ENCODE results near the gene OR12D2.
"Not testable (repeated sequence)": the region's sequence is repeated elsewhere in the genome, so short reads cannot be mapped to it uniquely, and the experiment has no call there.

OR12D2 gene, protein sequence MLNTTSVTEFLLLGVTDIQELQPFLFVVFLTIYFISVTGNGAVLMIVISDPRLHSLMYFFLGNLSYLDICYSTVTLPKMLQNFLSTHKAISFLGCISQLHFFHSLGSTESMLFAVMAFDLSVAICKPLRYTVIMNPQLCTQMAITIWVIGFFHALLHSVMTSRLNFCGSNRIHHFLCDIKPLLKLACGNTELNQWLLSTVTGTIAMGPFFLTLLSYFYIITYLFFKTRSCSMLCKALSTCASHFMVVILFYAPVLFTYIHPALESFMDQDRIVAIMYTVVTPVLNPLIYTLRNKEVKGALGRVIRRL

DNA sequence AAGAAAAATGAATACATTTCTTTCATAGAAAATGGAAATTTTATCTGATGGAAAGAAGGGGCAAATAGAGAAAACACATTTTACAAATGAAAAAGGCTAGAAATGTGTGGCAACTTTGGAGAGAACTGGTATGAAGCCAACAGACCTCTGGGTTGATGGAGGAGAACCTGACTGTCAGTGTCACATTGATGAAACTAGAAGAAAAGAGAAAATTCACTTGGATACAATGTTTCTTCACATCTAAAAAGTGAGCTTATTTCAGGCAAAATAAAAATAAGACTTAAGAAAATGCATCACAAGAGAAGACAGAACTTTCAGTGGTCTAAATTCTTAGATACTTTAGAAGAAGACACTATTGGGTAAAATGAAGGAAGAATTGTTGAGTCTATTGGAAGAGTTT is at the start of gene OR12D2:
TSS of gene OR12D2 (plus strand) at position 301 of the 400 bp plus-strand sequence. CDS start 1,069 bp downstream, outside the sequence.
- no peak for DNase-seq

DNA sequence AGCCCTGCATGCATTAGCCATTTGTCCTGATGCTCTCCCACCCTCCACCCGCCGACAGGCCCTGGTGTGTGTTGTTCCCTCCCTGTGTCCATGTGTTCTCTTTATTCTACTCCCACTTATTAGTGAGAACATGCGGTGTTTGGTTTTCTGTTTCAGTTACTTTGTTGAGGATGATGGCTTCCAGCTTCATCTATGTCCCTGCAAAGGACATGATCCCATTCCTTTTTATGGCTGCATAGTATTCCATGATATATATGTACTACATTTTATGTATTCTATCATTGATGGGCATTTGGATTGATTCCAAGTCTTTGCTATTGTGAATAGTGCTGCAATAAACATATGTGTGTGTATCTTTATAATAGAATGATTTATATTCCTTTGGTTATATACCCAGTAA is 46.1 kb upstream of the OR12D2 start:
- not testable (repeated sequence) for DNase-seq

DNA sequence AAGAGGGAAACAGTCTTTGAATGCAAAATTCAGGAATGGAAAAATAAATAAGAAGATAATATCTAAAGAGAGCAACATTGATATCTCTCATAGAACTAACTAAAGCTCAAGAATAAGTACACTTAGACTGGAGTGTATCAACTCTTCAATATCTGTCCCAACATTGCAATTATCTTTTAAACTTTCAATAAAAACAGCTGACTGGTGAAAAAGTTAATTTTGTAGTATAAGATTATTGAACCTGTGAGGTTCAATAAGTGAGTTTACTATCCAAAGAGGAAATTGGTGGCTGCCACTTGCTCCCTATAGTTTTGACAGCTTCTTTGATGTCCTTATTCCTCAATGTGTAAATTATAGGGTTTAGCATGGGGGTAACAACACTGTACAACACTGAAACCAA is 40.5 kb upstream of the OR12D2 start:
- DNase-seq: no peak

DNA sequence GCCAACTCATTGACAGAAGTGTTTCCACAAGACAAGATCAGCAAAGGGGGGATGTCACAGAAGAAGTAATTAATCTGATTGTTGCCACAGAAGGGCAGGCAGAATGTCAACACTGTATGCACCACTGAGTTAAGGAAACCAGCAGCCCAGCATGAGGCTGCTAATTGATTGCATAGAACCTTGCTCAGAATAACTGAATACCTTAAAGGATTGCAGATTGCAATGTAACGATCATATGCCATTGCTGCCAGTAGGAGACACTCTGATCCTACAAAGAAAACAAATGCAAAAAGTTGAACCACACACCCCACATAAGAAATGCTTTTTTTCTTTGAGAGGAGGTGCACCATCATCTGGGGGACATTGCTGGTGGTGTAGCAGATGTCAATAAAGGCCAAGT is 39.8 kb upstream of the OR12D2 start:
- DNase-seq: no peak

DNA sequence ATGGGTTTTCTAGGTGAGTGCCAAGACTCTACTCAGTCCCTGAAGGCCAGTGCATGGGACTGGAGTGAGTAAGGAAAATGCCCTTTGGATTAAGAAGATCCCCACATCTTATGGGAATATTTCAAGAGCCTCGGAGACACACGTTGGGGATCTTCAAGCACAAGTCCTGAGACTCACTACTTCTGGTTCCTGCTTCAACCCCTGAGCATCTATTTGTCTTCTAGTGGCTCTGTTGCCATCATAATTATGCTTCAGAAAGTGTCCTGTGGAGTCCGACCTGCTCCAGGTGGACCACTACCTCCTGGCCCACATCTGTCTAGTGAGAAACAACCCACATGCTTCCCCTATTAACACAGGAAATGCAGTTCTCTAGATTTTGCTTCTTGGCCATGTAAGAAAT is 26.7 kb upstream of the OR12D2 start, which contains the start of gene OR5V1:
TSS of gene OR5V1 (minus strand) at position 101 of the 400 bp plus-strand sequence. CDS start 12,670 bp downstream, outside the sequence.
- no peak for DNase-seq

DNA sequence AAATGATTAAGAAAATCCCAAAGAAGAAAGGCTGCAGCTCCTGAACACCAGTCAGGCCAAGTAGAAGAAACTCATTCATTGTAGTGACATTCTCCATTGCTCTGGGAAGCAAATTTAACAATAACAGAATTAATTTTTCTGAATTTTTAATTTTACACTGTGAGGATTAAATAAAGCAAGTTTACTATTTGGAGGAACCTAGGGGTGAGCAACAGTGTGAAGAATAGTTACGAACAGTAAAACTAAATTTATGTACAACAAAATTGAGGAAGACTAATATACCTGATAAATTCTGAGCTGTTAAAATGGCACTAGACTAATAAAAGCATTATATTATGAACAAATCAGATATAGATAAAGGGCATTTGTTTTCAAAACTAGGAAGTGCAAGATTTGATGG is 20.2 kb upstream of the OR12D2 start, which contains the start of gene OR12D3:
TSS of gene OR12D3 (minus strand) at position 101 of the 400 bp plus-strand sequence. CDS start at position 97, 4 bp downstream.
- no peak for DNase-seq

DNA sequence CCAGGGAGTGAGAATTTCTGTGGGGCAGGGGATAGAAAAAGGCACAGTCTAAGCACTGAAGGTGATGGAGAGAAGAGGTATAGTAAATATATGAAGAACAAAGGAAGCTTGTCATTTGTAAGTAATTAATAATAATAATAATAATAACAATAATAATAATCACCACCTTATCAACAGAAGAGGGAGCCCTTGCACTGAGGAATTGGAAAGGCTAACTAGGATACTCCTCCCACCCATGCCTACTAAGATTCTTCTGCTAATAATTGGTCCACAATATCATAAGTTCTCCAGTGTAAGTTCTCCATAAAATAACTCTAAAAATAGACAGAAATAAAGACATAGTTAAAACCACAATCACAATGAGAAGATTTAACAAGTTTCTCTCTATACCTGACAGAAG is 19.4 kb upstream of the OR12D2 start:
- no peak for DNase-seq

DNA sequence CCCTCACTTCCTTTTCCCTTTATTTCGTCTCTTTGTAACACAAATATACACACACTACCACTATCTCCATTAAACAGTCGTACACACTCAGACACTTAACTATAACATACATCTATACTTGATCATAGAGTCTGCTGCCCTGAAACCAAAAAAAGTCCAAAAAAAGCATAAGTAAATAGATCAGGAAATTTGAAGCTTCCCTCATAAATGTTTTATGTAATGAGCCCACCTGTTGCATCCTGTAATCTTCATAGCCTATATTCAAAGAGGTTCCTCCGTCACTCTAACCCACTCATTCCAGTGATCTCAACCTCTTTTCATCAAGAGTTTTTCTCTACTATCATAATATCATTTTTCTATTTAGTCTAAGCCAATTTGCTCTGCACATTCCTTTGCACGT is 6.9 kb upstream of the OR12D2 start:
- DNase-seq: no peak

DNA sequence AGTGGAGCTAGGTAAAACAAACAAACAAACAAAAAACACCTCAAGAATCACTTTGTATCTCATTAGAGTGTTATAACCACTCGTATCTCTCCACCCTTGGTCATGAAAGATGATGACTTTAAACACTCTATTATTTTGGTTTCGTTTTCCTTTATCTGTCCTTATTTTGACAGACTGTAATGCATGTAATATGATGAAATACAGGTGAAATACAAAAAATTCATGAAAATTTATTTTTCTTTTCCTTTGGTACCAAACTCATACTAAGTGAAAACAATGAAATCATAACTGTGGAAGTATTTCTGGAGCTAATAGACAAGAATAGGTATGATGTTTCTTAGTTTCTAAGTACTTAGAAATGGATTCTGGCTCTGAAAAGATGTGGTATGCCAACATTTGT is 4.1 kb downstream of the OR12D2 start:
- DNase-seq: no peak

DNA sequence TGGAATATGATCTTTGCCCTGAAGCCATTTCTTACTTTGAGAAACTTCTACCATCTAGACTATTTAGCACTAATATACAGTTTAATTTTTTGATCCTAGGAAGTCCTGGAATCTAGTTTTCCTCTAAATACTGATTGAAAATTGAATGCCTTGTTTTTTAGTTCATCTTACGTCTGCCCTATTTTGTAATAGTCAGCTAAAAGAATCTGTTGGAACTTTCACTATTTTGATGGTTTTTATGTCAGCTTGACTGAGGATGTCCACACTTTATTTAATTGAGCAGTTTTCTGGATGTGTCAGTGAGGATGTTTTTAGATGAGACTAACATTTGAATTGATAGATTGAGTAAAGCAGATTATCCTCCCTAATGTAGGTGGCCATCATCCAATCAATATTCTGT is 8.4 kb downstream of the OR12D2 start:
- DNase-seq: no peak

DNA sequence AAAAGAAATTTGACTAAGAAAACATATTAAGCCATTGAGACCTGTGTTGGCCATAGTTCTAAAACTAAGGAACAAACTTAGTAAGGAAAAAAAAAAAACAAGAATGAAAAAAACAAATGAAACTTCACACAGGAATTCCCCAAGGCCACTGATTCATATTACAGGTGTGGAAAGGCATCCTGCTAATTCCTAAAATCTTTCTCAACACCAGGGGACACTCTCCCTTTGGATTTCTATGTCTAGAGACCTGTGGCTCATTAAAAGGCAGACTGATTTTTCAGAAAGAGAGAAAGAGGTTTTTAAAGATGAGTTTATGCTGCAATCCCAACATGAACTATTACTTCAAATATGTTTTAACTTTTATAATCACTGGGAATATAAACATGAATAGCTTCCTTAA is 19.2 kb downstream of the OR12D2 start, which contains the start of gene OR12D1:
TSS of gene OR12D1 (plus strand) at position 341 of the 400 bp plus-strand sequence.
- no peak for DNase-seq

DNA sequence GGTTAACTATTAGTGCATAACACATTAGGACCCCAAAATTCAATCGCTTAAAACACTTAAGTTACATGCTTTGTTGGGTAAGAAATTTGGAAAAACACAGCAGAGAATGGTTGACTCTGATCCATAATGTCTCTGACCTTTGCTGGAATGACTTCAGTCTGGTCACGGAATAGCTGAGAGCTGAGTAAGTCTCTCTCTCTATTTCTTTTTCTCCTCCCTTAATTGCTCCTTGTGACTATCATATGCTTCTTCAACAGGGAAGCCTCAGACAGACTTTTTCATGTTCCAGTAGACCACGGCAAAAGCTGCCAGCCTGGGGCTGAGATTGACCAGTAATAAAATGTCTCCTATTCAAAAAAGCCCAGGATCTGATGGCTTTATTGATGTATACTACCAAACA is 24.1 kb downstream of the OR12D2 start:
- DNase-seq: no peak

DNA sequence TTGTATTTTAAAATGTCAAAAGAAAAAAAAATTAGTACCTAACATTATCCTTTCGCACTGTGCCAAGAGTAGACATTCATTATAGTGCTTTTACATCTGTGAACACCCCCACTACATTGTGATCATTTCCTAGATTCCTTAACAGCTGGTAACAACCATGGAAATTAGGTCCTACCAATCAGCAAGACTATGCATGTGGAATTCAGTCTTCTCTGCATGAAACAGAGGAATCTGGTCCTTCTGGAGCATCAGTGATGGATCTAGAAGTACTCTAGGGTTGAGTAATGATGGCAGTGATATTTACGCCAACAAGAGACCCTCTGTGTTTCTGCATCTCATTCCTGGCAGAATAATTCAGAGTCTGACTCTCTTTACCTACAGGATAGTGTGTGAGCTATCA is 28.7 kb downstream of the OR12D2 start:
- no peak for DNase-seq

DNA sequence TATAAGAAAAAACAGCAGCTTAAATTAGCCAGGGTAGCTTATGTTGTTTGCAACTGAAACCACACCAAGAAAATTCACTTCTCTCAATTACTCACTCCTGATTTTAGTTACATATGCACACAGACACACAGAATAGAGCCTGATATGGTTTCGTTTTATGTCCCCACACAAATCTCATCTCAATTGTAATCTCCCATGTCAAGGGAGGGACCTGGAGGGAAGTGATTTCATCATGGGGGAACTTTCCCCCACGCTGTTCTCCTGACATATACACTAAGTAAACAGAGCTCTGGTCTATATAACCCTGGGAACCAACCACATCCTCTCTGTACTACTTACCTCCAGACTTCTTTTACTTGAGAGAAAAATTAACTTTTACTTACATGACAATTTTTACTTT is 29.1 kb downstream of the OR12D2 start:
- no peak for DNase-seq

DNA sequence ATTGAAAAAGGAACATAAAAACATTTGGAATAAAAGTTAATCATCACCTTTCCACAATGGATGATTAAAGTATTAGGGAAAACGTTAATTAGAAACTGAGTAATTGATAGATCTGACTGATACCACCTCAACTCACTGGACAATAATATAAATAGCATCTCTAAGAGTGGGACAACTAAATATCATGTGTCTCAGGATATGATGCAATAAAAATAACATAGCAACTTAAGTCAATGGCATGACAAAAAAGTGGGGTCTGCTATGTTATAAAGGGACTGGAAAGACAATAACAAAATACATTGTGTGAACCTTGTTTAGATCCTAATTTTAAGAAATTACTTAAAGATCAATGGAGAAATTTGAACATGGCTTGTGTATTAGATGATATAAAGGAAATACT is 29.6 kb downstream of the OR12D2 start:
- DNase-seq: no peak

DNA sequence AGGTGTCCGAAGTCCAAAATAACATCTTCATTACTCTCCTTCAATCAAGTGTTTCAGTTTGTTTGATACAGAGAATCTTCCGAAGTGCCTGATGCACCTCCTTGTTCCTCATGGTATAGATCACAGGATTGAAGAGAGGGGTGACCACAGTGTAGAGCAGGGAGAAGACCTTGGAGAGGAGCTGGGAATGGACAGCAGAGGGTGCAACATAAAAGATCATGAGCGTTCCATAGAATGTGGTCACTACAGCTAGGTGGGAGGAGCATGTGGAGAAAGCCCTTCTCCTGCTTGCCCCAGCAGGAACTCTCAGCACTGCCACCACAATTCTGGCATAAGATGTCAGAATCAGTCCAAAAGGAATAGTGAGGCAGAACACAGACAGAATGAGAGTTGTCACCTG is 31.2 kb downstream of the OR12D2 start:
- no peak for DNase-seq

DNA sequence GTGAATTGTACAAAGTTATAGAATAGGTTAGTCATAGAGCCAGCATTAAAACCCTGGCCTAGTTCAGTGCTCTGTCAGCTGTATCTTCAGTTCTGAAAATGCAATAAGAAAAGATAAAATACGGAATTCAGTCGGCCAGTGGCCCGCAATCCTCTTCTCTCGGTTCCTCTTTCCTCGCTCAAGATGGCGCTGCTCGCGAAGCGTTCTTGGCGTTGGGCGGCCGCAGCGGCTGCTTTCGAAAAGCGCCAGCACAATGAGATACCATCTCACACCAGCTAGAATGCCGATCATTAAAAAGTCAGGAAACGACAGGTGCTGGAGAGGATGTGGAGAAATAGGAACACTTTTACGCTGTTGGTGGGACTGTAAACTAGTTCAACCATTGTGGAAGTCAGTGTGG is 41.3 kb downstream of the OR12D2 start:
- not testable (repeated sequence) for DNase-seq

DNA sequence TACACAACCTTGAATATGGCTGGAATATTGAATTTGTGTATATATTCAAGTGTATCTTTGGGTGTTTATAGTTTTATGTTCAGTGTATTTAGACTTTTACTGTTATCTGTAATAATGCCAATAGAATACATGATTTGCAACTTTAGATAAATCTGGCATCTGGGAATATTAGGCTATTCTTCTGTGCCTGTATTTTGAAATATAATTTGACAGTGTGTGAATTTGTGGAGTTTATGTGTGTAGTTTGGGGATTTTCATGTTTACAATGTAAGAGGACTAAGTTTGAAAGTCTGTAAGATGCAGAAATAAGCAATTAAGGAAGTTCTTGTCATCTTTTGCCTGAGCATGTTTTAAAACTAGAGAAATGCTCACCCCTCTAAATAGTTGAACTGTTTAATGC is 43.6 kb downstream of the OR12D2 start, which contains the start of gene OR10C1:
TSS of gene OR10C1 (plus strand) at position 301 of the 400 bp plus-strand sequence. CDS start 710 bp downstream, outside the sequence.
- no peak for DNase-seq

DNA sequence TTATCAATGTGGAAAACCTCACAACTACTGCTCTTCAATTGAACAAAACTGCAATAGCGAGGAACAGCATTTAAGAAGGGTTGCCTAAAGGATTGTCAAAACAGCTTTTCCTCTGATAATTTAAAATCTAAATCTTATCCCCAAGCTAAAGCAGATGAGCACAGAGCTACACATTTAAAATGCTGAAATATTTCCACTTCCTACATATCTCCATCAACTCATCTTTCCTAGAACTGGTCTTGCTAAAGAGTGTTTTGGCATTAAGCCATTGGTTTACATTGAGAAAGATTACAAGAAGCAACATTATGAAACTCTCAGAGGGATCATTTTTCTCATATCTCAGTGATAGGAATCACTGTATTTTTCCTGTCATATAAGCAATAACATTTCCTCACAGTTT is 47.3 kb downstream of the OR12D2 start:
- DNase-seq: no peak

DNA sequence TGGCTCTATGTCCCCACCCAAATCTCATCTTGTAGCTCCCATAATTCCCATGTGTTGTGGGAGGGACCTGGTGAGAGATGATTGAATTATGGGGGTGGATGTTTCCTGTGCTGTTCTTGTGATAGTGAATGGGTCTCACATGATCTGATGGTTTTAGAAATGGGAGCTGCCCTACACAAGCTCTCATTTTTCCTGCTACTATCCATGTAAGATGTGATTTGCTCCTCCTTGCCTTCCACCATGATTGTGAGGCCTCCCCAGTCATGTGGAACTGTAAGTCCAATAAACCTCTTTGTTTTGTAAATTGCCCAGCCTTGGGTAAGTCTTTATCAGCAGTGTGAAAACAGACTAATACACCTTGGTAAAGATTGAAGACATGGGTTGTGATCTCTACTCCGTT is 48.6 kb downstream of the OR12D2 start:
- DNase-seq: not testable (repeated sequence)
